ENCODE data around the gene GPD1. TPM values are rescaled to one million over a fixed set of nuclear protein-coding genes. Genes with fewer than 3 reads are reported as not detected.

GPD1 gene
- total and polyA plus RNA-seq, 10 of the 15 experiments (the other 5 are each of a cell fraction or from before 2014, with no cell fraction given) = 0.04 to 0.61 (median 0.26) TPM; not detected in 1

GRCh38 chr12:50109319-50109718, 5.5 kb downstream of the GPD1 start:
- WGBS (ENCODE audit: insufficient coverage, insufficient replicate concordance, low lambda C conversion rate, missing lambda C conversion rate) = 80% methylated on average over 3 of the region's 3 CpGs
- Histone ChIP-seq H3K4me3 (no peak overlapping the region), H3K79me2 (ENCODE audit: control insufficient read depth, insufficient read depth, low read length) (peaks cover 19% of the 10 kb centered on the region), H3K9ac (ENCODE audit: control insufficient read depth, insufficient read depth, low read length) (no peak overlapping the region), H3K27ac (ENCODE audit: control insufficient read depth, insufficient read depth) (no peak overlapping the region), H3K27me3 (replicated peaks in 1 of 2; ENCODE audit: control insufficient read depth in 2 of 2, insufficient read depth in 2 of 2, low read length in 1 of 2) (no peaks in the 10 kb centered on the region), H3K4me2 (ENCODE audit: control insufficient read depth, insufficient read depth) (no peak overlapping the region; the same call in 1 of the 2 replicates), H3K4me1 (ENCODE audit: control insufficient read depth, insufficient read depth, low read length) (peaks cover 20% of the 10 kb centered on the region), H4K20me1 (ENCODE audit: control insufficient read depth, insufficient read depth) (no peaks in the 10 kb centered on the region), H2AFZ (ENCODE audit: control insufficient read depth, low read depth, low read length) (no peak overlapping the region), H3K9me3 (replicated peaks; ENCODE audit: control insufficient read depth, insufficient read depth, low read length) (no peaks in the 10 kb centered on the region), H3K36me3 (ENCODE audit: control insufficient read depth in 2 of 2, insufficient read depth in 2 of 2, low read length in 1 of 2) (no peaks in the 10 kb centered on the region; a peak in 1 of 4 replicates)
- in situ Hi-C loops (cut with MboI) = no loop called here
- no peak for FAIRE-seq
- POLR2A ChIA-PET = interaction anchor here (0.6 to 5.0 kb wide), 5 partner anchors 22 to 112 kb away, joined by 3 to 72 read pairs (median 23); partner anchors contain the start of genes CERS5 and SMARCD1
- DNase-seq (ENCODE audit: low read depth, low spot score) = no peak
- RAD21 ChIA-PET (ENCODE audit: unreplicated experiment) = interaction anchor here (0.6 to 4.3 kb wide), 7 partner anchors 9 to 270 kb away, joined by 3 to 66 read pairs (median 5); partner anchors contain the start of gene SMARCD1
- intact Hi-C loops (cut with micrococcal nuclease; ENCODE audit: unreplicated experiment) = no loop called here
- no peak for ATAC-seq
- SMC1A ChIA-PET (ENCODE audit: uncharacterized antibody, unreplicated experiment) = interaction anchor here (1.0 to 4.8 kb wide), 14 partner anchors 8 to 358 kb away, joined by 3 to 36 read pairs (median 9); partner anchors contain the start of gene CERS5
- no TSS peak for BruUV-seq (replicated peaks)
- CTCF ChIA-PET = interaction anchor here (0.6 to 13.0 kb wide), 17 partner anchors 12 to 306 kb away, joined by 3 to 257 read pairs (median 19); partner anchors contain the start of genes CERS5, RACGAP1 and SMARCD1
- no peak for TF ChIP-seq MTA3 (IDR thresholded peaks at IDR 0.05; ENCODE audit: borderline replicate concordance, low read length)
- no peak for TF ChIP-seq POLR2AphosphoS2 (IDR thresholded peaks at IDR 0.05; ENCODE audit: low read depth, low read length)
- no peak for TF ChIP-seq RUNX3 (IDR thresholded peaks at IDR 0.05; ENCODE audit: low read length)
- TF ChIP-seq FOS (IDR thresholded peaks at IDR 0.05; ENCODE audit: borderline replicate concordance, extremely low read depth, insufficient read length) = no peak
- TF ChIP-seq KDM1A (IDR thresholded peaks at IDR 0.05; ENCODE audit: borderline replicate concordance) = no peak
- no peak for TF ChIP-seq ZNF384 (IDR thresholded peaks at IDR 0.05; ENCODE audit: borderline replicate concordance, low read depth, low read length)
- no peak for TF ChIP-seq RELA (IDR thresholded peaks at IDR 0.05; ENCODE audit: borderline replicate concordance, partially characterized antibody)
- TF ChIP-seq, protein P1, sequence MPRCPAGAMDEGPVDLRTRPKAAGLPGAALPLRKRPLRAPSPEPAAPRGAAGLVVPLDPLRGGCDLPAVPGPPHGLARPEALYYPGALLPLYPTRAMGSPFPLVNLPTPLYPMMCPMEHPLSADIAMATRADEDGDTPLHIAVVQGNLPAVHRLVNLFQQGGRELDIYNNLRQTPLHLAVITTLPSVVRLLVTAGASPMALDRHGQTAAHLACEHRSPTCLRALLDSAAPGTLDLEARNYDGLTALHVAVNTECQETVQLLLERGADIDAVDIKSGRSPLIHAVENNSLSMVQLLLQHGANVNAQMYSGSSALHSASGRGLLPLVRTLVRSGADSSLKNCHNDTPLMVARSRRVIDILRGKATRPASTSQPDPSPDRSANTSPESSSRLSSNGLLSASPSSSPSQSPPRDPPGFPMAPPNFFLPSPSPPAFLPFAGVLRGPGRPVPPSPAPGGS (IDR thresholded peaks at IDR 0.05; ENCODE audit: borderline replicate concordance, insufficient read depth, low read depth, low read length, poor library complexity, severe bottlenecking) = no peak
- TF ChIP-seq ZNF687 (IDR thresholded peaks at IDR 0.05) = no peak

All from GM12878 (cell line).